Measurements from ENCODE around the gene PSMA4. TPM values are rescaled to one million over a fixed set of nuclear protein-coding genes. Genes with fewer than 3 reads are reported as not detected.
"Not testable (repeated sequence)": the region's sequence is repeated elsewhere in the genome, so short reads cannot be mapped to it uniquely, and the experiment has no call there.

PSMA4 gene
- total and polyA plus RNA-seq, 2 experiments from 2014 or later = 93.7 to 260 TPM

- no peak for TF ChIP-seq CTCF (IDR thresholded peaks at IDR 0.05; ENCODE audit: low read depth, low read length)
- Histone ChIP-seq H3K4me3 (peak overlapping the region; percentile 57), H3K27ac (no peak overlapping the region), H3K4me1 (ENCODE audit: low read depth) (no peaks in the 10 kb centered on the region), H3K36me3 (no peaks in the 10 kb centered on the region), H3K9me3 (ENCODE audit: low read depth) (no peaks in the 10 kb centered on the region), H3K27me3 (peaks cover 16% of the 10 kb centered on the region)
- no peak for DNase-seq (ENCODE audit: low read depth in 1 of 2, low spot score in 1 of 2)
Measured at GRCh38 chr15:78507831-78508160, 32.4 kb upstream of the PSMA4 start.

DNA sequence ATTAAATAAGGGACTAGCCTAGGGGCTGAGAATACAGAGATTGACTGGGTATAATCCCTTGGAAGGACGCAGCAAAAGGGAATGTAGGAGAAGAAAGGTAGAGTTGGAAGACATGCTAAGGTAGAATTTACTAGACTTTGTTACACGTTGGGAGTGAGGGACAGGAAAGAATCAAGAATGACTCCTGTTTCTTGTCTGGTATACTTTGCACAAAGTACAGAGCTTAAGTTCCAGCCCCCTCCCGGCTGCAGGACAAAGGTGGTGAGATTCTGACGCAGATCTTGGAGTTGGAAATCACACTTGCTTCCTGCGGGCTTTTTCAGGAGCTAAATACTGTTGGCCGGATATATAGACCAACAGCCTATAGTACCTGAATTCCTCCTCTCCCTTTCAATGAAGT is 32.0 kb upstream of the PSMA4 start:
- no peaks in the 10 kb centered on the region for H3K36me3 ChIP-seq
- no peak for DNase-seq (ENCODE audit: low read depth in 1 of 2, low spot score in 1 of 2)
- no peaks in the 10 kb centered on the region for H3K4me1 ChIP-seq (ENCODE audit: low read depth)
- H3K27ac ChIP-seq = no peak overlapping the region
- no peaks in the 10 kb centered on the region for H3K9me3 ChIP-seq (ENCODE audit: low read depth)
- peak overlapping the region; percentile 57 for H3K4me3 ChIP-seq
- H3K27me3 ChIP-seq = peaks cover 16% of the 10 kb centered on the region
- TF ChIP-seq CTCF (IDR thresholded peaks at IDR 0.05; ENCODE audit: low read depth, low read length) = no peak

GRCh38 chr15:78509726-78510312 is 30.4 kb upstream of the PSMA4 start:
- no peak for DNase-seq (ENCODE audit: low read depth in 1 of 2, low spot score in 1 of 2)
- no peak overlapping the region for H3K4me3 ChIP-seq
- no peak for TF ChIP-seq CTCF (IDR thresholded peaks at IDR 0.05; ENCODE audit: low read depth, low read length)

DNA sequence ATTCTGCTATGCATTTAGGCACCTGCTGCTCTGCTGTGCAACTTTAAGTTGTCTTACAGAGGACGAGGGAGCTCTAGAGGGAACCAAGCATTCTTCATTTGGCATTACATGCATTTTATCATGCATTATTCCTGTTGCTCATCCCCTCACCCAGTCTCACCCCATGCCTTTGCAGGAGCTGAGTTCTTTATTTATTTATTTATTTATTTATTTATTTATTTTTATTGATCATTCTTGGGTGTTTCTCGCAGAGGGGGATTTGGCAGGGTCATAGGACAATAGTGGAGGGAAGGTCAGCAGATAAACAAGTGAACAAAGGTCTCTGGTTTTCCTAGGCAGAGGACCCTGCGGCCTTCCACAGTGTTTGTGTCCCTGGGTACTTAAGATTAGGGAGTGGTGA is 20.2 kb upstream of the PSMA4 start:
- DNase-seq (ENCODE audit: low read depth in 1 of 2, low spot score in 1 of 2); H3K27ac ChIP-seq; H3K36me3 ChIP-seq; H3K27me3 ChIP-seq; H3K9me3 ChIP-seq (ENCODE audit: low read depth); H3K4me3 ChIP-seq; H3K4me1 ChIP-seq (ENCODE audit: low read depth): not testable (repeated sequence)

More at GRCh38 chr15:78509726-78510312, 30.4 kb upstream of the PSMA4 start:
- H3K27me3 ChIP-seq = peaks cover 16% of the 10 kb centered on the region
- H3K4me1 ChIP-seq (ENCODE audit: low read depth) = no peaks in the 10 kb centered on the region
- no peaks in the 10 kb centered on the region for H3K36me3 ChIP-seq
- H3K9me3 ChIP-seq (ENCODE audit: low read depth) = no peaks in the 10 kb centered on the region
- no peak overlapping the region for H3K27ac ChIP-seq

GRCh38 chr15:78524230-78524629 is 16.0 kb upstream of the PSMA4 start:
- H3K36me3 ChIP-seq = no peaks in the 10 kb centered on the region
- no peaks in the 10 kb centered on the region for H3K4me1 ChIP-seq (ENCODE audit: low read depth)
- no peak overlapping the region for H3K27ac ChIP-seq
- no peaks in the 10 kb centered on the region for H3K27me3 ChIP-seq
- no peak overlapping the region for H3K4me3 ChIP-seq
- no peak for DNase-seq (ENCODE audit: low read depth in 1 of 2, low spot score in 1 of 2)
- TF ChIP-seq CTCF (IDR thresholded peaks at IDR 0.05; ENCODE audit: low read depth, low read length) = no peak
- no peaks in the 10 kb centered on the region for H3K9me3 ChIP-seq (ENCODE audit: low read depth)

GRCh38 chr15:78527325-78527724 is 12.9 kb upstream of the PSMA4 start:
- H3K27ac ChIP-seq = no peak overlapping the region
- no peaks in the 10 kb centered on the region for H3K27me3 ChIP-seq
- no peak overlapping the region for H3K4me3 ChIP-seq
- no peak for DNase-seq (ENCODE audit: low read depth in 1 of 2, low spot score in 1 of 2)
- H3K9me3 ChIP-seq (ENCODE audit: low read depth) = no peaks in the 10 kb centered on the region
- H3K4me1 ChIP-seq (ENCODE audit: low read depth) = no peaks in the 10 kb centered on the region
- no peaks in the 10 kb centered on the region for H3K36me3 ChIP-seq
- no peak for TF ChIP-seq CTCF (IDR thresholded peaks at IDR 0.05; ENCODE audit: low read depth, low read length)

Data from cardiac muscle cell (in vitro differentiated cells and primary cell).